PC-3 (cell line): ENCODE results near the gene PITPNM2. TPM values are rescaled to one million over a fixed set of nuclear protein-coding genes. Genes with fewer than 3 reads are reported as not detected.

ENCODE experiments used
- ATAC-seq: fragments of 200-7000 bp; cut with Tn5 transposase; 2 replicates; pipeline ENCODE4 v1.9.1; 2020; ENCODE audit warnings: mild to moderate bottlenecking, moderate library complexity
- BruUV-seq: library from RNA; stranded (reverse); fragments of 400-500 nt; replicated peaks from 2 replicates; lab custom pipeline; 2021; lab: Mats Ljungman, UMichigan
- CTCF ChIA-PET: fragments of 300-600 bp; sonication (Branson Sonifier 250); formaldehyde crosslinking; loops from one replicate; lab custom pipeline; 2022; ENCODE audit warnings: antibody characterized with exemption; lab: Charles Lee
- POLR2A ChIA-PET: fragments of 300-600 bp; sonication (Branson Sonifier 250); formaldehyde crosslinking; loops from one replicate; lab custom pipeline; 2022; ENCODE audit warnings: antibody characterized with exemption; ENCODE audit not compliant: unreplicated experiment; lab: Charles Lee
- DNase-seq: peaks from one replicate; pipeline ENCODE4 v3.0.0-alpha.2; 2015
- H2AFZ ChIP-seq: fragments of 300-600 bp; sonication (generic); 2 replicates; pipeline ENCODE4 v1.6.0; 2016; ENCODE audit warnings: antibody characterized with exemption, low read length
- H3F3A ChIP-seq: fragments of 300-600 bp; sonication (generic); one replicate; pipeline ENCODE4 v1.6.0; 2017; ENCODE audit warnings: antibody characterized with exemption, low read length, control low read depth, mild to moderate bottlenecking; ENCODE audit not compliant: unreplicated experiment
- H3K27ac ChIP-seq: fragments of 300-600 bp; sonication (generic); 2 replicates; pipeline ENCODE4 v1.5.1; 2016; ENCODE audit warnings: mild to moderate bottlenecking, low read length
- H3K27me3 ChIP-seq: fragments of 300-600 bp; sonication (generic); 2 replicates; pipeline ENCODE4 v1.6.1; 2016; ENCODE audit warnings: low read length, mixed read lengths
- H3K36me3 ChIP-seq: fragments of 300-600 bp; sonication (generic); 2 replicates; pipeline ENCODE4 v1.6.1; 2016; ENCODE audit warnings: low read depth, mixed run types, low read length, mixed read lengths
- H3K4me1 ChIP-seq: fragments of 300-600 bp; sonication (generic); 2 replicates; pipeline ENCODE4 v1.5.1; 2016; ENCODE audit warnings: low read length; ENCODE audit not compliant: insufficient read depth
- H3K4me2 ChIP-seq: fragments of 300-600 bp; sonication (generic); 2 replicates; pipeline ENCODE4 v1.6.0; 2016; ENCODE audit warnings: low read length
- H3K4me3 ChIP-seq: fragments of 300-600 bp; sonication (generic); 2 replicates; pipeline ENCODE4 v1.5.1; 2016; ENCODE audit warnings: mild to moderate bottlenecking, low read length, mixed read lengths
- H3K79me2 ChIP-seq: fragments of 300-600 bp; sonication (generic); 2 replicates; pipeline ENCODE4 v1.6.1; 2017; ENCODE audit warnings: low read length, mixed read lengths
- H3K9ac ChIP-seq: fragments of 300-600 bp; sonication (generic); 2 replicates; pipeline ENCODE4 v1.6.0; 2016; ENCODE audit warnings: mild to moderate bottlenecking, low read length
- H3K9me2 ChIP-seq: fragments of 300-600 bp; sonication (generic); replicated peaks from 2 replicates; pipeline ENCODE4 v1.6.1; 2016; ENCODE audit warnings: mixed run types, low read length, mixed read lengths
- H3K9me3 ChIP-seq: fragments of 300-600 bp; sonication (generic); 2 replicates; pipeline ENCODE4 v1.6.1; 2016; ENCODE audit warnings: low read length, mixed read lengths
- H4K20me1 ChIP-seq: fragments of 300-600 bp; sonication (generic); 2 replicates; pipeline ENCODE4 v1.6.1; 2016; ENCODE audit warnings: low read length, mixed read lengths
- CTCF ChIP-seq: fragments of 300-600 bp; sonication (generic); conservative IDR thresholded peaks from 2 replicates; pipeline ENCODE4 v1.5.1; 2017; ENCODE audit warnings: antibody characterized with exemption, low read depth, mild to moderate bottlenecking, low read length
- EZH2 ChIP-seq: fragments of 300-600 bp; sonication (generic); IDR thresholded peaks from one replicate; pipeline ENCODE4 v1.6.1; 2017; ENCODE audit warnings: antibody characterized with exemption, mild to moderate bottlenecking, low read length; ENCODE audit not compliant: unreplicated experiment
- EZH2phosphoT487 ChIP-seq: fragments of 300-600 bp; sonication (generic); IDR thresholded peaks from 2 replicates; pipeline ENCODE4 v1.6.1; 2018; ENCODE audit warnings: mild to moderate bottlenecking, antibody characterized with exemption, low read length, borderline replicate concordance
- intact Hi-C: fragments of 100-400 bp; cut with micrococcal nuclease; formaldehyde crosslinking; loops from 2 replicates; pipeline ENCODE4 v1.9.0; 2023
- total RNA-seq: library from RNA; depleted of rRNA; stranded (reverse); fragments of >200 nt; gene quantifications from 2 replicates; pipeline ENCODE4 v1.2.3, GENCODE V29; 2014

PITPNM2 gene
- total RNA-seq, 1 experiment from 2014 or later, result 5.6 TPM

GRCh38 chr12:123139926-123140675, 10.8 kb downstream of the PITPNM2 start:
- BruUV-seq, result no TSS peak
- ChIA-PET CTCF (no interaction called here), POLR2A (no interaction called here)
- Histone ChIP-seq H3K79me2 (peaks cover 21% of the 10 kb centered on the region; the same call in 1 of the 2 replicates), H2AFZ (no peak overlapping the region), H4K20me1 (no peaks in the 10 kb centered on the region), H3F3A (no peaks in the 10 kb centered on the region), H3K9me3 (no peaks in the 10 kb centered on the region), H3K4me3 (no peak overlapping the region), H3K36me3 (no peaks in the 10 kb centered on the region), H3K9me2 (no peaks in the 10 kb centered on the region), H3K27ac (no peak overlapping the region), H3K27me3 (no peaks in the 10 kb centered on the region), H3K4me1 (peaks cover 32% of the 10 kb centered on the region), H3K4me2 (peak overlapping the region; percentile 20), H3K9ac (no peak overlapping the region)
- peak; percentile 26; the same call in 1 of the 2 replicates for ATAC-seq
- DNase-seq, result peak; percentile 15
- TF ChIP-seq EZH2, result no peak
- TF ChIP-seq EZH2phosphoT487, result no peak
- no peak for TF ChIP-seq CTCF
- intact Hi-C loops, result no loop called here

GRCh38 chr12:123135688-123136087, 15.2 kb downstream of the PITPNM2 start:
- peaks cover 14% of the 10 kb centered on the region; the same call in 1 of the 2 replicates for H3K79me2 ChIP-seq
- no peak overlapping the region for H3K27ac ChIP-seq
- no peak for TF ChIP-seq EZH2phosphoT487
- TF ChIP-seq EZH2, result no peak
- no peak for TF ChIP-seq CTCF
- intact Hi-C loops, result no loop called here
- H3K4me1 ChIP-seq, result peaks cover 37% of the 10 kb centered on the region
- H3K9ac ChIP-seq, result no peak overlapping the region
- BruUV-seq, result no TSS peak
- ATAC-seq, result no peak
- H4K20me1 ChIP-seq, result no peaks in the 10 kb centered on the region
- no peak for DNase-seq
- no peaks in the 10 kb centered on the region for H3K27me3 ChIP-seq
- no peaks in the 10 kb centered on the region for H3K9me3 ChIP-seq
- no peaks in the 10 kb centered on the region for H3F3A ChIP-seq
- no peaks in the 10 kb centered on the region for H3K9me2 ChIP-seq
- POLR2A ChIA-PET, result no interaction called here
- H3K36me3 ChIP-seq, result no peaks in the 10 kb centered on the region
- no peak overlapping the region for H3K4me3 ChIP-seq
- H2AFZ ChIP-seq, result no peak overlapping the region
- CTCF ChIA-PET, result no interaction called here
- no peak overlapping the region for H3K4me2 ChIP-seq

GRCh38 chr12:123134826-123135225, 16.1 kb downstream of the PITPNM2 start:
- H3K36me3 ChIP-seq, result no peaks in the 10 kb centered on the region
- ChIA-PET POLR2A (no interaction called here), CTCF (no interaction called here)
- H3K27me3 ChIP-seq, result no peaks in the 10 kb centered on the region
- H3K27ac ChIP-seq, result no peak overlapping the region
- H3K9me3 ChIP-seq, result no peaks in the 10 kb centered on the region
- no TSS peak for BruUV-seq
- no peak for DNase-seq
- no peaks in the 10 kb centered on the region for H4K20me1 ChIP-seq
- no peak overlapping the region for H3K9ac ChIP-seq
- ATAC-seq, result no peak
- H3F3A ChIP-seq, result no peaks in the 10 kb centered on the region
- peaks cover 28% of the 10 kb centered on the region for H3K4me1 ChIP-seq
- H2AFZ ChIP-seq, result no peak overlapping the region
- no peak overlapping the region for H3K4me3 ChIP-seq
- TF ChIP-seq EZH2phosphoT487, result no peak
- TF ChIP-seq EZH2, result no peak
- TF ChIP-seq CTCF, result no peak
- no peaks in the 10 kb centered on the region for H3K9me2 ChIP-seq
- no peak overlapping the region for H3K4me2 ChIP-seq
- peaks cover 5% of the 10 kb centered on the region; the same call in 1 of the 2 replicates for H3K79me2 ChIP-seq
- intact Hi-C loops, result no loop called here
